SK-N-MC (cell line): ENCODE results near the gene MMRN2.

ENCODE experiments used
- EZH2 ChIP-seq: fragments of 200-600 bp; sonication (generic); IDR thresholded peaks from one replicate; pipeline ENCODE4 v1.6.1; 2017; ENCODE audit warnings: antibody characterized with exemption
- POLR2AphosphoS5 ChIP-seq: IDR thresholded peaks from 2 replicates; pipeline ENCODE4 v1.6.1; 2012; ENCODE audit warnings: mild to moderate bottlenecking, low read depth, low read length, borderline replicate concordance

GRCh38 chr10:86938260-86938659 is 19.2 kb downstream of the MMRN2 start:
- TF ChIP-seq POLR2AphosphoS5 (no peak), EZH2 (no peak)
